Stomach (tissue), 9 donors: Measurements from ENCODE around the gene SMAD1. TPM values are rescaled to one million over a fixed set of nuclear protein-coding genes. Genes with fewer than 3 reads are reported as not detected.

ENCODE experiments used
- DNase-seq, 2 donors: peaks; one replicate each; pipeline versions ENCODE4 v3.0.0 to v3.0.0-alpha.2; 2013 to 2019
- H3K27ac ChIP-seq, 5 donors: fragments of 200-600 bp in 4 of 5; sonication (generic) in 4 of 5; one replicate each; pipeline ENCODE4 v1.5.1; 2013 to 2019; ENCODE audit warnings: mild to moderate bottlenecking in 1 of 5, moderate library complexity in 1 of 5
- H3K27me3 ChIP-seq, 3 donors: fragments of 200-600 bp; sonication (generic); one replicate each; pipeline ENCODE4 v1.5.1; 2017 to 2019; ENCODE audit warnings: mixed run types in 1 of 3
- H3K36me3 ChIP-seq, 4 donors: fragments of 200-600 bp; sonication (generic); 1 replicate in 3 of 4; 2 replicates in 1 of 4; pipeline ENCODE4 v1.5.1; 2016 to 2019
- H3K4me1 ChIP-seq, 4 donors: fragments of 200-600 bp; sonication (generic); one replicate each; pipeline ENCODE4 v1.5.1; 2016 to 2019
- H3K4me3 ChIP-seq, 4 donors: fragments of 200-600 bp; sonication (generic) in 3 of 4; one replicate each; pipeline ENCODE4 v1.5.1; 2016 to 2019; ENCODE audit warnings: mild to moderate bottlenecking in 1 of 4
- H3K9me3 ChIP-seq, 4 donors: fragments of 200-600 bp; sonication (generic); one replicate each; pipeline ENCODE4 v1.5.1; 2016 to 2019
- EP300 ChIP-seq: sonication (generic); formaldehyde crosslinking; IDR thresholded peaks from one replicate; pipeline ENCODE4 v1.6.1; 2017; ENCODE audit warnings: antibody characterized with exemption
- POLR2A ChIP-seq, 4 donors: fragments of 450-650 bp; IDR thresholded peaks; one replicate each; pipeline ENCODE4 v1.6.1; 2016; ENCODE audit warnings: antibody characterized with exemption in 4 of 4, control low read depth in 2 of 4, mild to moderate bottlenecking in 1 of 4, moderate library complexity in 1 of 4
- POLR2AphosphoS5 ChIP-seq, 3 donors: sonication (generic); formaldehyde crosslinking; IDR thresholded peaks; one replicate each; pipeline ENCODE4 v1.6.1; 2016; ENCODE audit warnings: antibody characterized with exemption in 3 of 3
- WGBS, 5 donors: extraction: QIAGEN DNeasy Blood & Tissue Kit in 3 of 5; methylation state at CpG; one replicate each; pipeline versions ENCODE4 v1.1.5 to v1.1.7; 2013 to 2018; 5-methylcytosine and 5-hydroxymethylcytosine counted together
- intact Hi-C: fragments of 100-400 bp; cut with DNase I; formaldehyde crosslinking; loops from one replicate; pipeline ENCODE4 v1.15.1; 2023; ENCODE audit warnings: low total_unique reads
- polyA plus RNA-seq, 3 donors: library from polyadenylated mRNA; stranded (reverse); fragments of 200-250 nt; gene quantifications; one replicate each; pipeline ENCODE4 v1.2.3, GENCODE V29; 2013
- total RNA-seq, 5 donors: library from RNA; depleted of rRNA; stranded (reverse); fragments of >200 nt; gene quantifications; one replicate each; pipeline versions ENCODE4 v1.1.0 to v1.2.3, GENCODE V29; 2014 to 2016
- TF ChIP-seq, protein P1 (sequence below), 7 experiments: fragments of 450-650 bp in 4 of 7; fragments of 200-600 bp in 3 of 7; sonication (generic) in 3 of 7; IDR thresholded peaks; one replicate each; pipeline ENCODE4 v1.5.1; 2016 to 2019; ENCODE audit warnings: antibody characterized with exemption in 7 of 7, control low read depth in 2 of 7, mild to moderate bottlenecking in 1 of 7
- donor health status: healthy with polysubstance abuse.
- donor health status: Bipolar disorder and iron deficiency.
- donor health status: healthy.

The SMAD1 gene
- total and polyA plus RNA-seq, 8 donors = 3.6 to 50.5 (median 12.4) TPM

DNA sequence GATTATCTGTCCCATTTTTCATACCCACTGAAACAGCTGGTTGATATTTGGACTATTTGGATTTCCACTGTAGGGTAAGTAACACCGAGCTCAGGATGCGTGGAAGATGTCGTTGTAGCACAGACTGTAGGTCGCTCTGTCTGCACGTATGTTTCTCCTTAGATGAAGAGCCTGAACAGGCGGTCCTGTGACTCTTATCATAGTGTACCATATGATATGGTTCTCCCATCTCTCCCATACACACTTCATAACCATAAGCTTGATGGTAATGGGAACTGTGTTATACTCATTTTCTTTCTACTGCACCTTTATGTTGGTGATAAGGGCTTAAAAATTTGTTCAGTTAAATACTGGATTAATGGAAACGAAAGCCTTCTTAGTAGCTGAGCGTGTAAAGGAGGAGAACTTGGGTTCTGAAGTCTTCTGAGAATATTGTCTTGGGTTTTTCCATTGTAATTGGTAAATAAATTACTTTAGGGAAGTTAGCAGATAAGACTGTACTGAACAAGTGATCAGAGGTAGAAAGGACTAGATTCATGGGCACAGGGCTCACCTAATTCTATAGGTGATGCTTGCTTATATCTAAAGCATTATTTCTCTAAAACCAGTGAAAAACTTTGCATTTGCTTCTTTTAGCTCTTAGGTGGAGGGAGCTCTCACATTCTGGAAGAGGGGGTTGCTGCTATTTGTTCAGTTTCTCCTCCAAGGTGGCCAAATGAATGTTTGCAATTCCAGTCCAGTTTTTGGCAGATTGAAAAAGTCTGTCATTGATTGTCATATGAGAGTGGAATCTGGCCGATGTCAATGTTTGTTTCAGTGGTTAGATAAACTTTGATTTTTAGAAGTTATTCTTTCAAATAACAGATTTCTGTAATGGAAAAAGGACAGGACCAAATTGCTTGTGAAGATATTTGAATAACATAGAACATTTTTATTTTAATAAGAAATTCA, 15.8 kb downstream of the SMAD1 start:
- Histone ChIP-seq H3K4me1 (peaks cover 5 to 66% (median 23%) of the 10 kb centered on the region in 4 donors), H3K9me3 (no peaks in the 10 kb centered on the region), H3K36me3 (no peaks in the 10 kb centered on the region), H3K27me3 (no peaks in the 10 kb centered on the region), H3K4me3 (no peak overlapping the region), H3K27ac (no peak overlapping the region)
- no peak for DNase-seq
- 82 to 87% (median 85%) methylated on average over 9 of the region's 9 CpGs for WGBS, 5 donors
- TF ChIP-seq, protein P1, sequence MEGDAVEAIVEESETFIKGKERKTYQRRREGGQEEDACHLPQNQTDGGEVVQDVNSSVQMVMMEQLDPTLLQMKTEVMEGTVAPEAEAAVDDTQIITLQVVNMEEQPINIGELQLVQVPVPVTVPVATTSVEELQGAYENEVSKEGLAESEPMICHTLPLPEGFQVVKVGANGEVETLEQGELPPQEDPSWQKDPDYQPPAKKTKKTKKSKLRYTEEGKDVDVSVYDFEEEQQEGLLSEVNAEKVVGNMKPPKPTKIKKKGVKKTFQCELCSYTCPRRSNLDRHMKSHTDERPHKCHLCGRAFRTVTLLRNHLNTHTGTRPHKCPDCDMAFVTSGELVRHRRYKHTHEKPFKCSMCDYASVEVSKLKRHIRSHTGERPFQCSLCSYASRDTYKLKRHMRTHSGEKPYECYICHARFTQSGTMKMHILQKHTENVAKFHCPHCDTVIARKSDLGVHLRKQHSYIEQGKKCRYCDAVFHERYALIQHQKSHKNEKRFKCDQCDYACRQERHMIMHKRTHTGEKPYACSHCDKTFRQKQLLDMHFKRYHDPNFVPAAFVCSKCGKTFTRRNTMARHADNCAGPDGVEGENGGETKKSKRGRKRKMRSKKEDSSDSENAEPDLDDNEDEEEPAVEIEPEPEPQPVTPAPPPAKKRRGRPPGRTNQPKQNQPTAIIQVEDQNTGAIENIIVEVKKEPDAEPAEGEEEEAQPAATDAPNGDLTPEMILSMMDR (IDR thresholded peaks at IDR 0.05) = no peak
- TF ChIP-seq EP300 = no peak
- TF ChIP-seq POLR2AphosphoS5 (IDR thresholded peaks at IDR 0.05) = no peak
- TF ChIP-seq POLR2A (IDR thresholded peaks at IDR 0.05) = no peak
- intact Hi-C loops = no loop called here

DNA sequence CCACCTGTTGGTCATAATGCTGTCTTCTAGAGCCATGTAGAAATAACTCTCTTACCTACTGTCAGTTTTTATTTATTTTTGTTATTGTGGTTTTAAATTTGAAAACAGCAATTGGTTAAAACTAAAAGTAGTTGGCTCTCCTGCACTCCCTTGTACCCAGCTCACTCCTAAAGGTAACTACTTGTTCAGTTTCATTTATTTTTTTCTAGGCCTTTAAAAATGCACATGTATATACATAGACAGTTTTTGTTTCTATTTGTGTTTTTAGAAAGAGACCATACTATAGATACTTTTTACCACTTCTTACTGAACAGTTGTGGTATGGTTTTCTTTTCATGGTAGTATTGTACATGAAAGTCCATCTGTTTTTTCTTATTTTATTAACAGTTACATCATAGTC, 16.8 kb downstream of the SMAD1 start:
- H3K9me3 ChIP-seq = no peaks in the 10 kb centered on the region
- no peak for DNase-seq
- intact Hi-C loops = no loop called here
- H3K27me3 ChIP-seq = no peaks in the 10 kb centered on the region
- TF ChIP-seq POLR2AphosphoS5 (IDR thresholded peaks at IDR 0.05) (no peak), EP300 (no peak), POLR2A (IDR thresholded peaks at IDR 0.05) (no peak)
- TF ChIP-seq, protein P1 (IDR thresholded peaks at IDR 0.05) = no peak
- no peaks in the 10 kb centered on the region for H3K36me3 ChIP-seq
- H3K27ac ChIP-seq = no peak overlapping the region
- no peak overlapping the region for H3K4me3 ChIP-seq
- H3K4me1 ChIP-seq = peaks cover 5 to 66% (median 24%) of the 10 kb centered on the region in 4 donors

DNA sequence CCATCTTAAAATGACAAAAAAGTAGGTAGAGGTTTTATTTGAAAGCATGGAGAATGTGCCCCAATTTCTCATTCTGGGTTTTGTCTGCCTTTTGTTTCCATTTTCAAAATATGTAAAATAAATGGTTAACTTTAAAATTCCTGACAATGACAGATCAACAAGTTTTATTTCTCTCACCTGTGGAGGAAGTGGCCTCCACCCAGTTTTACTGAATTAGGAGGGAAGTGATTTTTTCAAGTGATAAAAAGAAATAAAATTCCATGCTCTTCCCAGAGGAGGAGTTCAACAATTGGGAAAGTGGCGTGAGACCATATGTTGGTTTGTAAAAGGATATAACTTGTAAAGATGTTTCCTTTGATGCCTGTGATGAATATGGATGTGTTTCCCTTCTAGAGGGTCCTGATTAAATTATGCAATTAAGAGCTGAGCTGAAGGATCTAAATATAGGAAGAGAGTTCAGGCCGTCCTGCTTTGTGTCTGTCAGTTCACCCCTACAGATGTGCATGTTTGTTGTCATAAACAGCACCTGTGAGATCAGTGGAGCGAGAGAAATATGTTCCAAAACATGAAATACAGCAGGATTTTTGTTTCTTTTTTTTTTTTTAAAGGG, 19.5 kb downstream of the SMAD1 start:
- Histone ChIP-seq H3K4me1 (peaks cover 5 to 75% (median 33%) of the 10 kb centered on the region in 4 donors), H3K36me3 (no peaks in the 10 kb centered on the region), H3K27me3 (no peaks in the 10 kb centered on the region), H3K4me3 (no peak overlapping the region), H3K27ac (no peak overlapping the region), H3K9me3 (no peaks in the 10 kb centered on the region)
- 69 to 88% (median 78%) methylated on average over 3 of the region's 3 CpGs for WGBS, 5 donors
- TF ChIP-seq, protein P1 (IDR thresholded peaks at IDR 0.05) = no peak
- TF ChIP-seq POLR2AphosphoS5 (IDR thresholded peaks at IDR 0.05) = no peak
- TF ChIP-seq POLR2A (IDR thresholded peaks at IDR 0.05) = no peak
- TF ChIP-seq EP300 = no peak
- intact Hi-C loops = no loop called here
- DNase-seq = peak in 1 of 2 donors; percentile 39

DNA sequence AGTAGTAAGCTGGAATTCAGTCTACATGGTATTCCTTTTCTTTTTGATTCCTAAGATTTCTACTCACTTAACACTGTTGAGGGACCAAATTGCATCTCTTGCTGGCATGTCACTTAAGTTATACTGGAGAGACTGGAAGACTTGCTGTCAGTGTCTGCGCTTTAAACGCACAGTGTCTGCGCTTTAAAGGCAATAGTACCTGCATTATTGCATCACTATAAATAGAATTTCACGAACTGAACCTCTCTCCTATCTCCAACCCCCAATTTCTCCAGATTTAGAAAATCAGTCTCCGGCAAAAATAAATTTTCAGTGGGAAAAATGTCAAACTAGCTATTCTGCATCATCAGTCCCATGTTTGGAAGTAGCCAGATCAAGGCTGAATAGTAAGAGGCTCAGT, 21.2 kb downstream of the SMAD1 start:
- peak overlapping the region in 1 of 5 donors; percentile 30 for H3K27ac ChIP-seq
- DNase-seq = no peak
- H3K4me3 ChIP-seq = no peak overlapping the region
- H3K4me1 ChIP-seq = peaks cover under 1 to 69% (median 36%) of the 10 kb centered on the region in 4 donors
- no peak for TF ChIP-seq POLR2A (IDR thresholded peaks at IDR 0.05)
- no peak for TF ChIP-seq EP300
- no peak for TF ChIP-seq POLR2AphosphoS5 (IDR thresholded peaks at IDR 0.05)
- WGBS, 5 donors = 88 to 94% (median 92%) methylated on average over 5 of the region's 5 CpGs
- H3K36me3 ChIP-seq = no peaks in the 10 kb centered on the region
- H3K27me3 ChIP-seq = no peaks in the 10 kb centered on the region
- intact Hi-C loops = no loop called here
- H3K9me3 ChIP-seq = no peaks in the 10 kb centered on the region
